Glomerular visceral epithelial cell (primary cell): Measurements from ENCODE around the gene BRAF.
"Not testable (repeated sequence)": the region's sequence is repeated elsewhere in the genome, so short reads cannot be mapped to it uniquely, and the experiment has no call there.

ENCODE experiments used
- DNase-seq: peaks from one replicate; pipeline ENCODE4 v3.0.0-alpha.2; 2016; ENCODE audit errors: extremely low spot score

Gene BRAF

GRCh38 chr7:140708764-140709163 is 216.0 kb downstream of the BRAF start:
- not testable (repeated sequence) for DNase-seq

- DNase-seq = no peak
Measured at GRCh38 chr7:140707132-140707531, 217.6 kb downstream of the BRAF start.

GRCh38 chr7:140704205-140704604 is 220.5 kb downstream of the BRAF start:
- no peak for DNase-seq

- DNase-seq = no peak
Measured at GRCh38 chr7:140702774-140703173, 222.0 kb downstream of the BRAF start.

GRCh38 chr7:140698477-140698876 is 226.3 kb downstream of the BRAF start:
- DNase-seq = peak; percentile 22

GRCh38 chr7:140697447-140698143 is 227.1 kb downstream of the BRAF start:
- no peak for DNase-seq

- DNase-seq = peak; percentile 76
Measured at GRCh38 chr7:140696680-140697446, 227.9 kb downstream of the BRAF start, which contains the start of gene NDUFB2. Gene NDUFB2, plus strand, starts transcription at chr7:140696708. Its CDS starts 37 bp downstream, at chr7:140696745.

- DNase-seq = peak; percentile 88
Measured at GRCh38 chr7:140696024-140696679, 228.6 kb downstream of the BRAF start.

GRCh38 chr7:140695381-140695780 is 229.3 kb downstream of the BRAF start:
- no peak for DNase-seq

GRCh38 chr7:140694592-140694991 is 230.1 kb downstream of the BRAF start:
- no peak for DNase-seq

- DNase-seq = not testable (repeated sequence)
Measured at GRCh38 chr7:140693849-140694248, 230.9 kb downstream of the BRAF start.

GRCh38 chr7:140691376-140692045 is 233.2 kb downstream of the BRAF start:
- no peak for DNase-seq

- DNase-seq = no peak
Measured at GRCh38 chr7:140689199-140690152, 235.3 kb downstream of the BRAF start.

GRCh38 chr7:140688341-140688740 is 236.4 kb downstream of the BRAF start:
- no peak for DNase-seq

GRCh38 chr7:140686921-140687320 is 237.8 kb downstream of the BRAF start:
- no peak for DNase-seq

GRCh38 chr7:140685407-140686087 is 239.2 kb downstream of the BRAF start:
- DNase-seq = no peak

GRCh38 chr7:140684066-140684950 is 240.4 kb downstream of the BRAF start:
- no peak for DNase-seq

GRCh38 chr7:140683657-140684056 is 241.1 kb downstream of the BRAF start:
- DNase-seq = no peak

- DNase-seq = no peak
Measured at GRCh38 chr7:140681766-140682165, 243.0 kb downstream of the BRAF start.
